T-helper 2 cell treated with Interferon-gamma antibody and Interleukin-4, amounts not matched to agents 5 μg/mL and 100 μg/mL, for 36 hours (primary cell): Measurements from ENCODE around the gene FBXO21.

ENCODE experiments used
- DNase-seq: peaks from one replicate; pipeline ENCODE4 v3.0.0; 2021; ENCODE audit warnings: low spot score
- H3K27ac Mint-ChIP-seq: one replicate; pipeline ENCODE4 v1.8.0; 2021; ENCODE audit warnings: mild to moderate bottlenecking, mixed read lengths
- H3K27me3 Mint-ChIP-seq: one replicate; pipeline ENCODE4 v1.8.0; 2021; ENCODE audit warnings: low read depth, mixed read lengths
- H3K36me3 Mint-ChIP-seq: one replicate; pipeline ENCODE4 v1.8.0; 2021; ENCODE audit warnings: low read depth, mixed read lengths
- H3K4me1 Mint-ChIP-seq: one replicate; pipeline ENCODE4 v1.8.0; 2021; ENCODE audit warnings: low read depth, mixed read lengths
- H3K4me3 Mint-ChIP-seq: one replicate; pipeline ENCODE4 v1.8.0; 2022; ENCODE audit warnings: mild to moderate bottlenecking, moderate library complexity, mixed read lengths
- H3K9me3 Mint-ChIP-seq: one replicate; pipeline ENCODE4 v1.8.0; 2021; ENCODE audit warnings: mixed read lengths

Gene FBXO21

GRCh38 chr12:117092886-117093285 lies 97.4 kb downstream of the FBXO21 start:
- peaks cover 5% of the 10 kb centered on the region for H3K27me3 Mint-ChIP-seq
- no peak overlapping the region for H3K4me3 Mint-ChIP-seq
- no peak for DNase-seq

GRCh38 chr12:117092511-117092780 lies 97.8 kb downstream of the FBXO21 start:
- no peak for DNase-seq
- no peak overlapping the region for H3K27ac Mint-ChIP-seq
- H3K36me3 Mint-ChIP-seq: peaks cover 9% of the 10 kb centered on the region
- H3K4me3 Mint-ChIP-seq: no peak overlapping the region
- H3K4me1 Mint-ChIP-seq: peaks cover 7% of the 10 kb centered on the region
- peaks cover under 1% of the 10 kb centered on the region for H3K27me3 Mint-ChIP-seq
- peaks cover 12% of the 10 kb centered on the region for H3K9me3 Mint-ChIP-seq

More at GRCh38 chr12:117092886-117093285, 97.4 kb downstream of the FBXO21 start:
- Mint-ChIP-seq H3K27ac (no peak overlapping the region), H3K4me1 (peaks cover 12% of the 10 kb centered on the region), H3K36me3 (peaks cover 9% of the 10 kb centered on the region), H3K9me3 (peaks cover 12% of the 10 kb centered on the region)
